HG02642 (cell line): ENCODE measurements around the gene TBC1D22A.
A peak's percentile ranks its signal among the peaks of the same experiment; 100 is the strongest.

Experiments used
- ATAC-seq: cut with Tn5 transposase; IDR thresholded peaks from one replicate; pipeline ENCODE4 v1.9.1; 2021; ENCODE audit warnings: mild to moderate bottlenecking; ENCODE audit not compliant: unreplicated experiment, poor library complexity

TBC1D22A gene

DNA sequence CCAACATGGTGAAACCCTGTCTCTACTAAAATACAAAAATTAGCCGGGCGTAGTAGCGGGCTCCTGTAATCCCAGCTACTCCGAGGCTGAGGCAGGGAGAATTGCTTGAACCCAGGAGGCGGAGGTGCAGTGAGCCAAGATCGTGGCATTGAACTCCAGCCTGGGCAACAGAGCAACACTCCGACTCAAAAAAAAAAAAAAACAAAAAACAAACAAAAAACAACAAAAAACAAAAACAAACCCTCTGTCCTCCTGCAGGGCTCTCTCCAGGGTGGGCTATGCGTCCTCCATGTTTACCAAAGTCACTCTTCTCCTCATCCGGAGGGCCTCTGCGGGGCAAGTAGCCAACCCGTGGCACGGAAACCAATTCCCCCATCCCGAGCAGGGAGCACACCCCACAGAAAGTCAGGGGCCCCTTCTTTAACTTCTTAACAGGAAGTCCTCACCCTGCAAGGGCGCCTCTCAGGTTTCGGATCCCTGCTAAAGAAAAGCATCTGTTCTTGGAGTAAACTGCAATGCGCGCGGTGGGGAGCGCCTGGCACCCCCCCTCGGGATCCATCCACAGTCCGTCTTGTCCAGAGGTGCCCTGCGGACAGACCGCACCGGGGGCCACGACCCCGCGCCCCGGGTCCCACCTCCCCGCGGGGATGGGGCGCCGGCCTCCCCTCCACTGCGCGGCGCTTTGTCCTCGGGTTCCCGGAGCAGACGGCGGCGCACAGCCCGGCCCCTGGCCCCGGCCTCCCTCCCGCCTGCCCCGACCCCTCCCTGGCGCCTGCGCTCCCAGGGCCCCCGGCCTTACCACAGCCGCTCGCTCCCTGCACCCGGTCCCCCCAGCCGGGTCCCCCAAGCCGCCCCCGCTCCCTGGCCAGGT is 25.1 kb upstream of the TBC1D22A start:
- ATAC-seq = peak; percentile 30

DNA sequence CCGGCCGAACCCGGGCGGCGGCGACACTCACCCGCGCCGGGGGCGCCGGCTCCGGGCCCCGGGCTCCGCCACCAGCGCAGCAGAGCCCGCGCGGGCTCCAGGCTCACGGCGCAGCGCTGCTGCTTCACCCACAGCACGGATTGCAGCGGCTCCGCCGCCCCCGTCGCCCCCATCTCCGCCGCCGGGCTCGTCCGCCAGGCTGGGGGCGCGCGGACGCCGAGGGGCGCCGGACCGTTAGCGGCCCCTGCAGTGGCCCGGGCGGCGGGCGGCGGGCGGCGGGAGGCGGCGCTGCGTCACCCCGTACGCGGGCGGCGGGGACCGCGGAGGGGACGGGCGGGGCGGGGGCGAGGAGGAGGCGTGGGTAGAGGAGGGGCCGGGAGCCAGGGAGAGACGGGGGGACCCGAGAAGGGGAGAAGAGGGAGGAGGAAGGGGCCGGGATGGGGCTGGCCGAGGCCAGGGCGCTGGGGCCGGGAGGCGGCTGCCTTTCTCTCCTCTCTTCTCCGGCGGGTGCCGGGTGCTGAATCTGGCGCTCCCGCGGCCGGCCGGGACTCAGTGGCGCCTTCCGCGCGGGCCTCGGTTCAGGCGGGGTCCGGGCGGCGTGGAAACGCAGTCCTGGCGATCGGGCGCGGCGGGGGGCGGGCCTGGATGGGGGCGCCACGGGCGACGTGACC is 24.3 kb upstream of the TBC1D22A start, which contains the start of gene CERK:
CERK (minus strand) TSS at position 277 of the 671 bp plus-strand sequence; CDS start at position 173, 104 bp downstream.
- peak; percentile 61 for ATAC-seq

DNA sequence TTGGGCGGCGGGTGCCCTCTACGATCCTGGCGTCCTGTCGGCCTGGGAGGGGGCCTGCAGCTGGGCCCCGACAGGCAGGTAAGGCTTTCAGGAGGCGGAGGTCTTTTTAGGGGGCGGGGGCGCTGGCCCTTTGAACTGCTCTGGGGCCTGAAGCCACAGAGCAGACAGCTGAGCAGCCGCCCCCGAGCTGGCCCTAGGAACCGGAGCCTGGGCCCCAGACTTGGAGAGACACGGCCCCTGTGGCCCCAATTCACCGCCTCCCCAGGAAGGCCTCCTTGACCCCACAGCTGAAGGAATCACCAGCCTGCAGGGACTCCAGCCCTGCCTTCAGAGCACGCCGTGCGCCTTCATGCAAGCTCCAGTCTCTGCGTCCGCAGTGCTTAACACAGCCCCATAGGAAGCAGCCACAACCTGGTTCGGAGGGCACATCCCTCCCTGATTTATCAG is 23.8 kb upstream of the TBC1D22A start:
- peak; percentile 15 for ATAC-seq

DNA sequence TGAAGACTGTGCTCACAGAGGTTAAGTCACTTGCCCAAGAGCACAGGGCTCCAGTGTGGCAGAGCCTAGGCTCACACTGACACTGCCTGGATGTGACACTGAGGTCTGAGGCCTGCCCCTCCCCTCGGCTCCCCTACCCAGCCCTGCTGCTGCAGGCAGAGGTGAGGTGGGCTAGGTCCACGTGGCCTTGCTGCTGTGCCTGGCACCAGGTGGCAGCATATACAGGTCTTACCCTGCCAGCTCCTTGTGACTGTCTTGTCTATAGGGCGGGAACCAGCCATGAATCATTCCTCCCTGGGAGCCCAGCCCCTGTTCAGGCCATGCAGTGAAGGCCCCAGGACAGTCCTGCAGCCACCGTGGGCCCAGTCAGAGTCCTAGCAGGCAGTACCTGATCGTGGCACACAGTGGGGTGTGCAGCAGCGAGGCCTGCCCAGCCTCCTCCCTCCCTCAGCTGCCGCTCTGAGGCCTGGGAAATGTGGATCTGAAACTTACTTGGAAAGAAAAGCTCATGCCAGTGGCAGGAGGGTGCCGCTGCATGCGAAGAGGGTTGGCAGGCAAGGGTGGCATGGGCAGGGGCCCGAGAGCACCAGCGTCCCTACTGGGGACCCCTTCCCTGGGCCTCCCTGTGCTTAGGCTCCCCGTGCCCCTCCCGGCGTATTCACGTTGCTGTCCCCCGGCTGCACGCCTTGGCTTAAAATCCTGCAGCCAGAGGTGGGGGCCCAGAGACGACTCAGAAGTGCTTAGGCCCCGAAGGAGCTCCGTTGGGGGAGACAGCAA is 23.2 kb upstream of the TBC1D22A start:
- ATAC-seq = peak; percentile 15

DNA sequence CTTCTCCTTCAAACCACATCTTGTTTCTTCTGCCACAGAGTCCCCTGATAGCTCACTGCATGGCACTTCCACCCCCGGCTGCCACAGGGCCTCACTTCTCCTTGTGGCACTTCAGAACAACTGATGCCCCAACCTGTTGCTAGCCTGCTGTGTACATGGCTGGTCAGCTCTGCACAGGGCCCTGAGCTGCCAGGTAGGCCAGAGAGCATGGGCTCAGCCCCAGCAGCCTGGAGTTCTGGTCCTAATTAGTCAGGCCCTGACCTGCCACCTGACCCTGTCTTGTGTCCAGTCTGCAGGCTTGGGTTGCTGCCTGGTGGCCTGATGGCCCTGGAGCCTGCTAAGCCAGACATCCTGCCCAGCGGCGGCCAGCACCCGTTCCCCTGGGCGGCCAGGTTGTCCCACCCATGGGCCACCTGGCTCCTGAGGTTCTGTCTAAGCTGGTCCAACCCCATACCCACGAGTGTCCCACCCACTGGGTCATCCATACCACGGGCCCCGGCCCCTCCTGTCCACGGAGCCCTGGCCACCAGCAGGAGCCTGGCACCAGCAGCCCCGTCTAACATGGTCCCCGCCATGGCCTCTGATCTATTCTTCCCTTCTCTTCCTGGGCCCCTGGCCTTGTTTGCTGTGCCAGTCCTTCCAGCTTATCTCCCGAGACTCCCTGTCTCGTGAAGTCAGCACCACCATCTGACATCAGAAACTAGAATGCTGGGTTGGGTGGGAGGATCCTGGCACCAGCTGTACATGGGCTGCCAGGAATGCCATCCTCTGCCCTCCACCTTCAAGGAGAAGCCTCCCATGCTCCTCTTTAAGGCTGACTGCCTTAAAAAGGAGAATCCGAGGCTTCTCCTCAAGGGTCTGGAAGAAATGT is 21.3 kb upstream of the TBC1D22A start:
- ATAC-seq = no peak

DNA sequence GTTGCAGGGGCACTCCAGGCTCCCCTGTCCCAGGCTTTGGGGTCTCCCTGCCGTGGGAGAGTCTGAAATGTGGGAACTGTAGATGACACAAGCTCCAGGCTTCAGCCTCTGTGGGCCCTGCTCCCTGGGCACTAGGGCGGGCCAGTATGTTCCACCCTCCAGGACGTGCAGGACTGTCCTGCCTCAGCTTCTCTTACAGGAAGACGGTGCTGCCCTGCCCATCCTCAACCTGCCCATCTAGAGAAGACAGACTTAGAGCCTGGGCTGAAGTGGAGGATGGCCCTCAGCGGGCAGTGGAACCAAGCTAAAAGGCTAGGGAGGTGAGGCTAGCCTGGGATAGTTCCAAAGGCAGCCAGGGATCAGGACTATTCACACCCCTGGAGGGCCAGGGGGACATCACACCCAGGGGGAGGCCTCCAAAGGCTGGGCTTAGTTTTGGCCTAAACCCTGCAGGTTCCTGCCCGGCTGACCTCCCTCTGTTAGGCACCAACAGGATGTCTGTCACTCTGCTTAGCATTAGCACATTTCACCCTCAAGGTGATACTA is 20.4 kb upstream of the TBC1D22A start:
- ATAC-seq = no peak

DNA sequence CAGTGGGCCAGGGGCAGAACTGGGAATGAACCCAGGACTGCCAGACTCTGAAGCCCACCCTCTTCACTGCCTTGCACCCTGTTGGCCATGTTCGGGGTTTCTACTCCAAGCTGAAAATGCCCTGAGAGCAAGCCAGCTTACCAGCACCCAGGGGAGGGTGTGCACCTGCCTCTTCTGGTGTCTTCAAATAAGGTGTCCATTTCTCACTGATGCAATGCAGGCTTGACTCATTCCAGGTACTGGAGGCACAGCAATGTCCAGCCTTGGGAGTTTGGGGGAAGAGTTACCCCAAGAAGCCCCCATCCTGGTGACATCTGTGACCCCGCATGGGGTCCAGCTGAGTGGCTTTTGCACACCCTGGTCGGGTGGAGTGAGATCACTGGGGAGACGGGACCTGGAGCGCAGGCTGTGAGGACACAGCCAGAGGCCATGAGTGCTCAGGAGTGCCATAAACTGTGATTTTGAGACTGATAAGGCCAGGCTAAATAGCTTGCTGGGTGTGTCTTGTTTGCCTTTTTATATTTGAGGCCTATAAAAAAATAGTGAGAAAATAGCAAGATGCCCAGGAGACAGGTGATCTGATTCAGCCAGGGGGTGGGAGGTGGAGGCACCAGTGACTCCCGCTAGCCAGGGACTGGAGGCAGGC is 19.8 kb upstream of the TBC1D22A start:
- no peak for ATAC-seq

DNA sequence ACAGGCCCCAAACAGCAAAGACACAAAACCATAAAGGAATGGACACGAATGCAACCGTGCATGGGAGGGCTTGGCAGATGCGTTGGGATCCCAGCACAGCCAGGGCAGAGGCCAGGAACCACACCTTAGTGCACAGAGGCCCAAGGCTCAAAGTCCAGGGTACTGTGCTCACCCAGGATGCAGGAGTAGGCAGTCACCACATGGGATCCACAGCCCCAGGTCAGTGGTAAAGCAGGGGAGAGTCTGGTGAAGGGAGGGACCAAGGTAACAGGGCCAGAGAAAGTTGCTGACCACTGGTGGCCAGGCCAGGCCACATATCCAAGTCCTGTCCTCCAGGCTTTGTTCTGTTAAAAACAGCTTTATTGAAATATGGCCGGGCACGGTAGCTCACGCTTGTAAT is 17.9 kb upstream of the TBC1D22A start:
- ATAC-seq = no peak

DNA sequence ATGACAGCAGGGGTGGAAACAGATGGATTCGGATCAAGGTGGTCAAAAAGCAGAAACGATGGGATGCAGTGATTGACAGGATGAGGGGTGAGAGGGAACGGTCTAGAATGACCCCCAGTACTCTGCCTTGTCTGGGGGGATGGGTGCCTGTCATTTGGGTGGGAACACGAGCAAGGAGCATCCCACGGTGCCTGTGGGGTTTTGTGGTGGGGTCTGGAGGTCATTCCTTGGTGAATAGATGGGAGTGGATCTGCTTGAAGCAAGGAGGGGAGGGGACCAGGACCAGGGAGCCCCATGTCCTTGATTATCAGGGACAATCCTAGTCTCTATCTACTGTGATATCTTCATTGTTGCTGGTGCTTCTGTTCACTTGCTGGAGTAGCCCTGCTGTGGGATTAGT is 16.3 kb upstream of the TBC1D22A start:
- no peak for ATAC-seq

DNA sequence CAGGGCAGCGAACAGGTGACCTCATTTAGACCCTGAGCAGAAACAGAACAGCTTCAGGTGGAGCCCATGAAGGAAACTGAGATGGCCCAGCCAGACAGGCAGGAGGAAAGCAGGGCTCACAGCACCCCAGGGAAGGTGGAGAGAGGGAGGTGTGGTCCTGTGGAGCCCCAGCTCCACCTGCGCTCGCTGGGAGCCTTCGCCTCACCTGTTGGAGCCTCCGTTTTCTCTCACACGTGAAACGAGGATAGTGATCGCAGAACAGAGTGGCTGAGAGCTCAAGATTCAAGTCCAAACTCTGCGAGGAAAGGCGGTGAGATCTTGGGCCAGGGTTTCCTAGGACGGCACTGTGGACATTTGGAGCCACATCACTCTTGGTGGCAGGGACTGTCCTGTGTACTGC is 15.8 kb upstream of the TBC1D22A start:
- ATAC-seq = no peak

DNA sequence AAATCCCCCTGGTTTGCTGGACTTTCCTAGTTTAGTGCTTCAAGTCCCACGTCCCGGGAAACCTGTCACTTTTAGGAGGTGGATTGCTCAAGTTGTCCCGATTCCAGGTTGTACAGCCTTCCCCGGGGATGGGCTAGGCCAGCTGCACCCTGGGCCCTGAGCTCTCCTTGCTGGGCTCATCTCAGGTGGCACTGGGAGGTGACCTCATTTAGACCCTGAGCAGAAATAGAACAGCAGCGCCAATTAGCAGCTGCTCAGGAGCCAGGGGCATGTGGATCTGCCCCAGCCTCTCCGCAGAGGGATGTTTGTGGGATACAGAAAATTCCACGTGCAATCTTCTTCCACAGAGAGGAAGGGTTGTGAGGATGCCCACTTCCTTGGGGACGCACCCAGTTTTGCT is 14.8 kb upstream of the TBC1D22A start:
- no peak for ATAC-seq

DNA sequence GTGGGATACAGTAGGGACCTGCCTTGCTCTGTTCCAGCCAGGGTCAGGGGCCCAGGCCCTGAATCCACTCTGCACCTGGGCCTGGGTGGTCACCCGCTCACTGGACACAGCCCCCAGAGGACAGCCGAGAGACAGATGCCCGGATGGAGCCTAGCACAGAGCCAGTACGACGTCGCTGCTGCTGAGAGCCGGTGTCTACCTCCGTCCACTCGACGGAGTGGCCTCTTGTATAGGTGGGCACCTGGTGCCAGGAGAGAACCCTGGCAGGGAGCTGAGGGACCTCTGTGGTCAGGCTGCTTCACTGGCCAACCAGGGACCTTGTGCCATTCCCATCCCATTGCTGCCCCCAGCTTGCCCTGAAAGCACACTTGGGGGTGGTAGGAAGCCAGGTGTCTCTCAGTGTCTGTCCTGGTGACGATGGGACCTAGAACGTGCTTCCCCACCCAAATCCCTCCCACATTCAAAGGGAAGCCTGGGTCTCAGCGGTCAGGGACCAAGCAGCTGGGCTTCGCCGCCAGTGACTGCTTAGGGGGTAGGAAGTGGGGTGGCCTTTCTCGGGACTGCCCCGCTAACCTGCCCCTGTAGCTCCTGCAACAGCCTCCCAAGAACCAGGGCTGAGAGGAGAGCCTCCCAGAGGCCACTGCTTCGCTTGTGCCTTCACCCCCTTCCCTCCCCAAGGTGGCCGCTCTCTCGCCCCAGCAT is 14.1 kb upstream of the TBC1D22A start:
- ATAC-seq = no peak

DNA sequence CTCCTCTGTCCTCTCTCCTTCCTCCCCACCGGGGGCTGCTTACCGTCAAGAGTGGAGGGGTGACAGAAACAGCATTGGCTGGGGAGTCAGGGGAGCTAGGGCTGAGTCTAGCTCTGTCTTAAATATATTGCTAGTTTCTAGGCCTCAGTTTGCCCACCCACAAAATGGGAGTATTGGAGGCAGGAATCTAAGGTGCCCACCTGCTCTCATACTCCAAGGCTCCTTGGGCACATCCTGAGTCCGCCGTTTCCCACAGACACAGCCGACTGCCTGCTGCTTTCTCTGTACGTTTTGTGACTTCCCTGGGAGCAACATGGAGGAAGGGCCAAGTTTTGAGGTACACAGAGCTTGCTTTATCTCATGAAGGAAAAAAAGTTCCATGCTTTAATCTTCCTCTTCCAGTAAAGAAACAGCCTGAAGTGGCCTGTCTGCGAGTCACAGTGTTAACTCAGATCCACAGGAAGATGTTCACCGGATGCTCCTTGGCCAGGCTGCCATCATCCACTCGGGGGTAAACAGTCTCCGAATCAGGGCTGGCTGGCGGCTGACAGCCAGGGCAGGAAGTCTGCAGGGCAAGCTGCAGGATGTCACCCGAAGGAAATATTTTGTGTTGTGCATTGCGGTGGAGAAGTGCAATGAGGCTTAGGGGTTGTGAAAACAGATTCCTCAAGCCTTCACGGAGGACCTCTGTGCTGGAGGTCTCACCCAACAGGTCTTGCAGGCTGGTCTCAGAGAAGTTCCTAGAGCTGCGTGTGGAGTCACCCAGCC is 13.4 kb upstream of the TBC1D22A start:
- ATAC-seq = no peak

DNA sequence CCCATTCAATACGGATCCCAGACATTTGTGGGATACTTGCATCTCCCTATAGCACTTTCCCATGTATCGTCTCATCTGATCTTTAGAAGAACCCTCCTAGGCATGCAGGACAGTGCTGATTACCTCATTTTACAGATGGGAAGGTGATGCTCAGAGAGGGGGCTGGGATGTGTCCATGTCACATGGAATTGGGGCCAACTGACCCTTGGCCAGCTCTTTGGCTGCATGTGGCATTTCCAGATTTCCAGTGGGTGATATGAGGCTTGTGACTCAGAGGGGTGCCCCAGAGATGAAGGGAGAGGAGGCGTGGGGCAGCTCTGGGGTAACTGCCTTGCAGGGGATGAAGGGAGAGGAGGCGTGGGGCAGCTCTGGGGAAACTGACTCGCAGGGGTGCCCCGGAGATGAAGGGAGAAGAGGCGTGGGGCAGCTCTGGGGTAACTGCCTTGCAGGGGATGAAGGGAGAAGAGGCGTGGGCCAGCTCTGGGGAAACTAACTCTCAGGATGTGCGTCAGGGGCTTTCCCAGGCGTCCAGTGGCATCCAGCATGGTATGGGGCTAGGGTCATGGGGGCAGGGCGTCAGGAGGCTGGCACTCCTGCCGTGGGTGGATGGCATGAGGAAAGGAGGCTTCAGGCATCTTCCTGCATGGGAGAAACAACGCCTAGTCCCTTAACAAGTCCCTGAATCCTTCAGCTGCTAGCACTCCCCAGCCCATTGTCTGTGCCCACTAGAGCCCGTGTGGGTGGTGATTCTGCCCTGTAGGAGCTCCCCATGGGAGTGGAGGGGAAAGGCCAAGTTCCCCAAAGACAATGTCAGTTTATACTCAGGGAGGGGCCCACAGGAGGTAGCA is 12.5 kb upstream of the TBC1D22A start:
- ATAC-seq = no peak

DNA sequence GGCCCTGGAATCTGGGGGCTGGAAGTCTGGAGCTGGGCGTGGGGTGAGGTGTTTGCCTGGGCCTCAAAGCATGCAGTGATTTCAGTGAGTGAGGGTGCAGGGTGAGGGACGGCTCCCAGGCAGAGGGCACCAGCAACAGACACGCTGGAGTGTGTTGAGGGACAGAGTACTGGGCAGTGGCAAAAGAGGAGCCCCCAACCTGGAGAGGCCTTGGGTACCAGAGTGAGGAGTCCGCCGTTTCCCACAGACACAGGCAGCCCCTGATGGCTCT is 12.0 kb upstream of the TBC1D22A start:
- no peak for ATAC-seq

DNA sequence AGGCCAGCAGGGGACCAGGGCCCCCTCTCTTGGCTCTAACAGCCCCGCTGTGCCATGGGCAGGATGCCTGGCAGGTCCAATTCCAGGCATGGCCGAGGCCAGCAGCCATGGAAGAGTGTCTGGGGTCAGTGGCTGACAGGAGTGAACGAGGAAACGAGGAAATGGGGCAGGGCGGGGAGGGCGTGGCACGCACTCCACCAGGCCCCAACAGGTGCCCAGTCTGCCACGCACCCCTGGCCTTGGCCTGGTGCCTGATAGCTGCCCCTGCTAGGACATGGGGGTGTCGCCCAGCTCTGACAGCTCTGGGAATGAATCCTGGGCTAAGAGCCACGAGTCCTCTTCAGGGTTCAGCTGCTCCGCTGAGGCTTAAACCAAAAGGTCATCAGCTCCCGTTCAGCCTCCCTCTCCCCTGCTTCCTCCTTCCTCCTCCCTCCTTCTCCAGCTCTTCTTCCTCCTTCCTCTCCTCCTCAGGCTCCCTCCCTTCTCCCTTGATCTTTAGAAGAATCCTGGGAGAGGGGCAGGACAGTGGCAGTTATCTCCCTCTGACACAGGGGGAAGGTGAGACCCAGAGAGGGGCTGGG is 11.5 kb upstream of the TBC1D22A start:
- ATAC-seq = no peak
